ENCODE data around the gene S100A14. TPM values are rescaled to one million over a fixed set of nuclear protein-coding genes. Genes with fewer than 3 reads are reported as not detected.

The S100A14 gene
- total and polyA plus RNA-seq, 9 of the 15 experiments (the other 6 are each of a cell fraction or from before 2014, with no cell fraction given), result 0.10 to 0.64 (median 0.24) TPM; not detected in 3

DNA sequence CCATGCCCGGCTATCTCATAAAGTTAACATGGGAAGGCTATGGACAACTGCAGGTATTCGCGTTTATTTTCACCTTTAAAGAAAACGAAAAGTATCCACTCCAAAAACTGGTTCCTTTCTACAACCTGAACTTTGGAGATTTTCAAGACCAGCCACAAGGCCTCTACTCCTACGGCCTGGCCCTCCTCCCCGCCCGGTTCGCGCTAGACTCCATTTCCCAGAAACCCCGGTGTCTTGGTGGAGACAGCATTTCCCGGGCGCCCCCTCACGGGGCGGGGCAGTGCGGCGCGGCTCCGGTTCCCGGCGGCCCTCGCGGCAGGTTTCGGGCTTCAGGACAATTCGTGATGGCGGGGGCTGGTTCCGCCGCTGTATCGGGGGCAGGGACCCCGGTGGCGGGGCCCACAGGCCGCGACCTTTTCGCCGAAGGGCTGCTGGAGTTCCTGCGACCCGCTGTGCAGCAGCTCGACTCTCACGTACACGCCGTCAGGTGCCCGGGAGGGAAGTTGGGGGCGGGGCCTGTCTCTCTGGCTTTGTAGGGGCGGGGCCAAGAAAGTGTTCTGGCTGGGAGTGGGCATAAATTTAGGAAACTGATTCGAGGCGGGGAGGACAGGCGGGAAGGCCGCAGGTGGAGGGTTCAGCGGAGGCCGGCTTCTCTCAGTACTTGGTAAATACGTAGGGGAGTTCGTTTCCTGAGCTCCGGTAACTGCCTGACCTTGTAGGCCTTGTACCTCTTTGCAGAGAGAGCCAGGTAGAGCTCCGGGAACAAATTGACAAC is 42.5 kb upstream of the S100A14 start, which contains the start of gene SNAPIN (continued):
- peak; percentile 66; the same call in 1 of the 2 replicates for TF ChIP-seq MBD2 (IDR thresholded peaks at IDR 0.05; ENCODE audit: borderline replicate concordance, low read depth)
- TF ChIP-seq, protein P1, sequence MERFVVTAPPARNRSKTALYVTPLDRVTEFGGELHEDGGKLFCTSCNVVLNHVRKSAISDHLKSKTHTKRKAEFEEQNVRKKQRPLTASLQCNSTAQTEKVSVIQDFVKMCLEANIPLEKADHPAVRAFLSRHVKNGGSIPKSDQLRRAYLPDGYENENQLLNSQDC (CRISPR knock-in tag; IDR thresholded peaks at IDR 0.05), result no peak
- TF ChIP-seq, protein P2, sequence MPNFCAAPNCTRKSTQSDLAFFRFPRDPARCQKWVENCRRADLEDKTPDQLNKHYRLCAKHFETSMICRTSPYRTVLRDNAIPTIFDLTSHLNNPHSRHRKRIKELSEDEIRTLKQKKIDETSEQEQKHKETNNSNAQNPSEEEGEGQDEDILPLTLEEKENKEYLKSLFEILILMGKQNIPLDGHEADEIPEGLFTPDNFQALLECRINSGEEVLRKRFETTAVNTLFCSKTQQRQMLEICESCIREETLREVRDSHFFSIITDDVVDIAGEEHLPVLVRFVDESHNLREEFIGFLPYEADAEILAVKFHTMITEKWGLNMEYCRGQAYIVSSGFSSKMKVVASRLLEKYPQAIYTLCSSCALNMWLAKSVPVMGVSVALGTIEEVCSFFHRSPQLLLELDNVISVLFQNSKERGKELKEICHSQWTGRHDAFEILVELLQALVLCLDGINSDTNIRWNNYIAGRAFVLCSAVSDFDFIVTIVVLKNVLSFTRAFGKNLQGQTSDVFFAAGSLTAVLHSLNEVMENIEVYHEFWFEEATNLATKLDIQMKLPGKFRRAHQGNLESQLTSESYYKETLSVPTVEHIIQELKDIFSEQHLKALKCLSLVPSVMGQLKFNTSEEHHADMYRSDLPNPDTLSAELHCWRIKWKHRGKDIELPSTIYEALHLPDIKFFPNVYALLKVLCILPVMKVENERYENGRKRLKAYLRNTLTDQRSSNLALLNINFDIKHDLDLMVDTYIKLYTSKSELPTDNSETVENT (CRISPR knock-in tag; IDR thresholded peaks at IDR 0.05), result no peak
- TF ChIP-seq THRAP3 (IDR thresholded peaks at IDR 0.05; ENCODE audit: borderline replicate concordance), result no peak
- peak; percentile 78 for TF ChIP-seq KDM5B (IDR thresholded peaks at IDR 0.05; ENCODE audit: insufficient replicate concordance, low read depth, low read length)
- TF ChIP-seq GATA2 (CRISPR knock-in tag; IDR thresholded peaks at IDR 0.05), result no peak
- no peak for TF ChIP-seq CHD2 (IDR thresholded peaks at IDR 0.05; ENCODE audit: low read depth, low read length)
- TF ChIP-seq MTA2 (IDR thresholded peaks at IDR 0.05; ENCODE audit: low read depth), result no peak
- TF ChIP-seq HOXB6 (CRISPR knock-in tag; IDR thresholded peaks at IDR 0.05; ENCODE audit: borderline replicate concordance), result no peak
- TF ChIP-seq CBX8 (IDR thresholded peaks at IDR 0.05; ENCODE audit: borderline replicate concordance, extremely low read depth, low read depth, low read length, poor library complexity, severe bottlenecking), result no peak
- TF ChIP-seq ERF (CRISPR knock-in tag; IDR thresholded peaks at IDR 0.05), result no peak
- TF ChIP-seq SRF (CRISPR knock-in tag; IDR thresholded peaks at IDR 0.05), result peak in 1 of 2 experiments; percentile 74; a peak in 1 of 4 replicates
- no peak for TF ChIP-seq POU5F1 (IDR thresholded peaks at IDR 0.05; ENCODE audit: borderline replicate concordance, low read depth, low read length, partially characterized antibody)
- TF ChIP-seq FOXJ3 (CRISPR knock-in tag; IDR thresholded peaks at IDR 0.05), result no peak
- TF ChIP-seq KDM4B (IDR thresholded peaks at IDR 0.05; ENCODE audit: borderline replicate concordance in 2 of 2, low read depth in 1 of 2), result peak in 1 of 2 experiments; percentile 60; a peak in 1 of 4 replicates
- no peak for TF ChIP-seq PCBP2 (IDR thresholded peaks at IDR 0.05; ENCODE audit: low read depth, low read length, poor library complexity, severe bottlenecking)
- TF ChIP-seq KLF13 (tag; IDR thresholded peaks at IDR 0.05; ENCODE audit: borderline replicate concordance, low read depth), result 0 out of 2 replicates have a peak, but pooled peaks have one; percentile 35
- no peak for TF ChIP-seq KDM2B (CRISPR knock-in tag; IDR thresholded peaks at IDR 0.05)
- no peak for TF ChIP-seq ZNF274 (IDR thresholded peaks at IDR 0.05; ENCODE audit: borderline replicate concordance, low read depth, low read length)
- TF ChIP-seq POLR2AphosphoS2 (IDR thresholded peaks at IDR 0.05; ENCODE audit: low read length), result no peak
- no peak for TF ChIP-seq ZKSCAN1 (IDR thresholded peaks at IDR 0.05; ENCODE audit: low read depth, low read length)
- no peak for TF ChIP-seq SNIP1 (IDR thresholded peaks at IDR 0.05; ENCODE audit: low read depth)
- peak; percentile 11 to 80 (median 74) for TF ChIP-seq YY1 (IDR thresholded peaks at IDR 0.05; ENCODE audit: borderline replicate concordance in 1 of 3, control insufficient read depth in 1 of 3, extremely low read depth in 1 of 3, insufficient read depth in 3 of 3, insufficient read length in 1 of 3, insufficient replicate concordance in 2 of 3, low read depth in 1 of 3, low read length in 2 of 3)

Data from K562 (cell line).